ENCODE data around the gene BCO1. TPM values are rescaled to one million over a fixed set of nuclear protein-coding genes. Genes with fewer than 3 reads are reported as not detected.
"Not testable (repeated sequence)": the region's sequence is repeated elsewhere in the genome, so short reads cannot be mapped to it uniquely, and the experiment has no call there.

Gene BCO1
- polyA plus RNA-seq, 4 donors, result 1.4 to 31.1 (median 17.8) TPM

- no peak overlapping the region for H3K27ac ChIP-seq (ENCODE audit: low read depth in 1 of 3, low read length in 2 of 3)
- FAIRE-seq (no peak), DNase-seq (no peak)
- H3K36me3 ChIP-seq (ENCODE audit: control insufficient read depth in 3 of 3, insufficient read depth in 2 of 3, low read depth in 1 of 3, low read length in 3 of 3), result no peaks in the 10 kb centered on the region
- H3K4me3 ChIP-seq (ENCODE audit: low read depth in 1 of 3, low read length in 3 of 3), result no peak overlapping the region
- WGBS, 3 donors, result 25 to 72% (median 59%) methylated on average over 1 of the region's 1 CpG
- H3K27me3 ChIP-seq (ENCODE audit: control insufficient read depth in 3 of 3, insufficient read depth in 3 of 3, low read length in 3 of 3), result peaks cover 0 to 3% (median 0%) of the 10 kb centered on the region in 3 donors
- peaks cover 0 to 28% (median 2%) of the 10 kb centered on the region in 3 donors for H3K4me1 ChIP-seq (ENCODE audit: control insufficient read depth in 3 of 3, insufficient read depth in 2 of 3, low read depth in 1 of 3, low read length in 2 of 3)
- H3K9me3 ChIP-seq (ENCODE audit: control insufficient read depth in 2 of 2, insufficient read depth in 1 of 2, low read depth in 1 of 2, low read length in 1 of 2), result no peaks in the 10 kb centered on the region
These were observed 13.7 kb upstream of the BCO1 start for GRCh38 chr16:81224824-81225223.

GRCh38 chr16:81225697-81226096 lies 12.8 kb upstream of the BCO1 start:
- H3K9me3 ChIP-seq (ENCODE audit: control insufficient read depth in 2 of 2, insufficient read depth in 1 of 2, low read depth in 1 of 2, low read length in 1 of 2); H3K27me3 ChIP-seq (ENCODE audit: control insufficient read depth in 3 of 3, insufficient read depth in 3 of 3, low read length in 3 of 3); DNase-seq; H3K36me3 ChIP-seq (ENCODE audit: control insufficient read depth in 3 of 3, insufficient read depth in 2 of 3, low read depth in 1 of 3, low read length in 3 of 3); FAIRE-seq; H3K4me3 ChIP-seq (ENCODE audit: low read depth in 1 of 3, low read length in 3 of 3); H3K27ac ChIP-seq (ENCODE audit: low read depth in 1 of 3, low read length in 2 of 3): not testable (repeated sequence)
- peaks cover 0 to 28% (median 2%) of the 10 kb centered on the region in 3 donors for H3K4me1 ChIP-seq (ENCODE audit: control insufficient read depth in 3 of 3, insufficient read depth in 2 of 3, low read depth in 1 of 3, low read length in 2 of 3)
- 67 to 71% (median 70%) methylated on average over 5 of the region's 5 CpGs for WGBS, 3 donors

GRCh38 chr16:81227785-81228184 lies 10.7 kb upstream of the BCO1 start:
- Histone ChIP-seq H3K36me3 (ENCODE audit: control insufficient read depth in 3 of 3, insufficient read depth in 2 of 3, low read depth in 1 of 3, low read length in 3 of 3) (no peaks in the 10 kb centered on the region), H3K9me3 (ENCODE audit: control insufficient read depth in 2 of 2, insufficient read depth in 1 of 2, low read depth in 1 of 2, low read length in 1 of 2) (no peaks in the 10 kb centered on the region), H3K27ac (ENCODE audit: low read depth in 1 of 3, low read length in 2 of 3) (no peak overlapping the region), H3K4me1 (ENCODE audit: control insufficient read depth in 3 of 3, insufficient read depth in 2 of 3, low read depth in 1 of 3, low read length in 2 of 3) (peaks cover 0 to 26% (median 2%) of the 10 kb centered on the region in 3 donors), H3K4me3 (ENCODE audit: low read depth in 1 of 3, low read length in 3 of 3) (no peak overlapping the region), H3K27me3 (ENCODE audit: control insufficient read depth in 3 of 3, insufficient read depth in 3 of 3, low read length in 3 of 3) (peaks cover 0 to 13% (median 2%) of the 10 kb centered on the region in 3 donors)
- peak; percentile 54 to 86 for DNase-seq
- FAIRE-seq, result no peak
- 16 to 61% (median 33%) methylated on average over 2 of the region's 2 CpGs for WGBS, 3 donors

- H3K27ac ChIP-seq (ENCODE audit: low read depth in 1 of 3, low read length in 2 of 3), result no peak overlapping the region
- H3K4me3 ChIP-seq (ENCODE audit: low read depth in 1 of 3, low read length in 3 of 3), result no peak overlapping the region
- peaks cover 0 to 8% (median 2%) of the 10 kb centered on the region in 3 donors for H3K4me1 ChIP-seq (ENCODE audit: control insufficient read depth in 3 of 3, insufficient read depth in 2 of 3, low read depth in 1 of 3, low read length in 2 of 3)
- H3K36me3 ChIP-seq (ENCODE audit: control insufficient read depth in 3 of 3, insufficient read depth in 2 of 3, low read depth in 1 of 3, low read length in 3 of 3), result no peaks in the 10 kb centered on the region
- H3K9me3 ChIP-seq (ENCODE audit: control insufficient read depth in 2 of 2, insufficient read depth in 1 of 2, low read depth in 1 of 2, low read length in 1 of 2), result no peaks in the 10 kb centered on the region
- no peak for FAIRE-seq
- no peak for DNase-seq
- WGBS, 3 donors, result 73 to 78% (median 78%) methylated on average over 7 of the region's 7 CpGs
- peaks cover 0 to 23% (median 2%) of the 10 kb centered on the region in 3 donors for H3K27me3 ChIP-seq (ENCODE audit: control insufficient read depth in 3 of 3, insufficient read depth in 3 of 3, low read length in 3 of 3)
These were observed 8.7 kb upstream of the BCO1 start for GRCh38 chr16:81229811-81230210.

GRCh38 chr16:81231014-81231413 lies 7.5 kb upstream of the BCO1 start:
- Histone ChIP-seq H3K27ac (ENCODE audit: low read depth in 1 of 3, low read length in 2 of 3) (no peak overlapping the region), H3K27me3 (ENCODE audit: control insufficient read depth in 3 of 3, insufficient read depth in 3 of 3, low read length in 3 of 3) (peaks cover 0 to 30% (median 2%) of the 10 kb centered on the region in 3 donors), H3K4me1 (ENCODE audit: control insufficient read depth in 3 of 3, insufficient read depth in 2 of 3, low read depth in 1 of 3, low read length in 2 of 3) (peaks cover 0 to 3% (median 2%) of the 10 kb centered on the region in 3 donors), H3K9me3 (ENCODE audit: control insufficient read depth in 2 of 2, insufficient read depth in 1 of 2, low read depth in 1 of 2, low read length in 1 of 2) (no peaks in the 10 kb centered on the region), H3K4me3 (ENCODE audit: low read depth in 1 of 3, low read length in 3 of 3) (no peak overlapping the region), H3K36me3 (ENCODE audit: control insufficient read depth in 3 of 3, insufficient read depth in 2 of 3, low read depth in 1 of 3, low read length in 3 of 3) (no peaks in the 10 kb centered on the region)
- DNase-seq (no peak), FAIRE-seq (no peak)
- 80 to 87% (median 83%) methylated on average over 5 of the region's 5 CpGs for whole genome bisulfite sequencing, 3 donors

GRCh38 chr16:81232740-81233367 lies 5.6 kb upstream of the BCO1 start:
- H3K27ac ChIP-seq (ENCODE audit: low read depth in 1 of 3, low read length in 2 of 3), result no peak overlapping the region
- H3K9me3 ChIP-seq (ENCODE audit: control insufficient read depth in 2 of 2, insufficient read depth in 1 of 2, low read depth in 1 of 2, low read length in 1 of 2), result no peaks in the 10 kb centered on the region
- H3K27me3 ChIP-seq (ENCODE audit: control insufficient read depth in 3 of 3, insufficient read depth in 3 of 3, low read length in 3 of 3), result peaks cover 0 to 30% (median 2%) of the 10 kb centered on the region in 3 donors
- peaks cover 0 to 3% (median 2%) of the 10 kb centered on the region in 3 donors for H3K4me1 ChIP-seq (ENCODE audit: control insufficient read depth in 3 of 3, insufficient read depth in 2 of 3, low read depth in 1 of 3, low read length in 2 of 3)
- no peaks in the 10 kb centered on the region for H3K36me3 ChIP-seq (ENCODE audit: control insufficient read depth in 3 of 3, insufficient read depth in 2 of 3, low read depth in 1 of 3, low read length in 3 of 3)
- WGBS, 3 donors, result 94 to 97% (median 95%) methylated on average over 8 of the region's 8 CpGs
- DNase-seq (no peak), FAIRE-seq (no peak)
- no peak overlapping the region for H3K4me3 ChIP-seq (ENCODE audit: low read depth in 1 of 3, low read length in 3 of 3)

- peaks cover 0 to 19% (median 0%) of the 10 kb centered on the region in 3 donors for H3K27me3 ChIP-seq (ENCODE audit: control insufficient read depth in 3 of 3, insufficient read depth in 3 of 3, low read length in 3 of 3)
- H3K9me3 ChIP-seq (ENCODE audit: control insufficient read depth in 2 of 2, insufficient read depth in 1 of 2, low read depth in 1 of 2, low read length in 1 of 2), result peaks cover 0 to 2% of the 10 kb centered on the region in 2 donors
- 23 to 72% (median 37%) methylated on average over 8 of the region's 8 CpGs for WGBS, 3 donors
- no peaks in the 10 kb centered on the region for H3K36me3 ChIP-seq (ENCODE audit: control insufficient read depth in 3 of 3, insufficient read depth in 2 of 3, low read depth in 1 of 3, low read length in 3 of 3)
- FAIRE-seq, result no peak
- peaks cover 0 to 12% (median 3%) of the 10 kb centered on the region in 3 donors for H3K4me1 ChIP-seq (ENCODE audit: control insufficient read depth in 3 of 3, insufficient read depth in 2 of 3, low read depth in 1 of 3, low read length in 2 of 3)
- H3K4me3 ChIP-seq (ENCODE audit: low read depth in 1 of 3, low read length in 3 of 3), result no peak overlapping the region
- H3K27ac ChIP-seq (ENCODE audit: low read depth in 1 of 3, low read length in 2 of 3), result peak overlapping the region in 1 of 3 donors; percentile 56
- peak in 1 of 2 donors; percentile 68 for DNase-seq
These were observed 1.2 kb upstream of the BCO1 start for GRCh38 chr16:81237282-81237681.

- peak overlapping the region in 2 of 3 donors; percentile 61 to 81 for H3K27ac ChIP-seq (ENCODE audit: low read depth in 1 of 3, low read length in 2 of 3)
- no peaks in the 10 kb centered on the region for H3K36me3 ChIP-seq (ENCODE audit: control insufficient read depth in 3 of 3, insufficient read depth in 2 of 3, low read depth in 1 of 3, low read length in 3 of 3)
- peaks cover 0 to 2% of the 10 kb centered on the region in 2 donors for H3K9me3 ChIP-seq (ENCODE audit: control insufficient read depth in 2 of 2, insufficient read depth in 1 of 2, low read depth in 1 of 2, low read length in 1 of 2)
- no peak for FAIRE-seq
- no peak for DNase-seq
- no peak overlapping the region for H3K4me3 ChIP-seq (ENCODE audit: low read depth in 1 of 3, low read length in 3 of 3)
- H3K27me3 ChIP-seq (ENCODE audit: control insufficient read depth in 3 of 3, insufficient read depth in 3 of 3, low read length in 3 of 3), result peaks cover 0 to 16% (median 0%) of the 10 kb centered on the region in 3 donors
- 21 to 67% (median 37%) methylated on average over 10 of the region's 10 CpGs for WGBS, 3 donors
- H3K4me1 ChIP-seq (ENCODE audit: control insufficient read depth in 3 of 3, insufficient read depth in 2 of 3, low read depth in 1 of 3, low read length in 2 of 3), result peaks cover 0 to 12% (median 3%) of the 10 kb centered on the region in 3 donors
These were observed 570 bp upstream of the BCO1 start for GRCh38 chr16:81237942-81238295.
